WERI-Rb-1 (cell line): ENCODE results near the gene WIPI1.

Source experiments
- DNase-seq: peaks from one replicate; pipeline ENCODE4 v3.0.0-alpha.2; 2020
- H3K27ac ChIP-seq: fragments of 250-450 bp; sonication (Bioruptor Pico); 2 replicates; pipeline ENCODE4 v1.5.1; 2020; ENCODE audit warnings: mild to moderate bottlenecking, moderate library complexity
- H3K27me3 ChIP-seq: fragments of 250-450 bp; sonication (Bioruptor Pico); 2 replicates; pipeline ENCODE4 v1.5.1; 2021; ENCODE audit warnings: mild to moderate bottlenecking, low read depth, moderate library complexity; ENCODE audit not compliant: insufficient read depth, severe bottlenecking
- H3K36me3 ChIP-seq: fragments of 250-450 bp; sonication (Bioruptor Pico); 2 replicates; pipeline ENCODE4 v1.5.1; 2020; ENCODE audit warnings: mild to moderate bottlenecking, moderate library complexity
- H3K4me3 ChIP-seq: 2 replicates; pipeline ENCODE4 v1.5.1; 2011; ENCODE audit warnings: low read depth, mild to moderate bottlenecking, control low read depth, low read length
- H3K9me3 ChIP-seq: fragments of 250-450 bp; sonication (Bioruptor Pico); 2 replicates; pipeline ENCODE4 v1.5.1; 2021; ENCODE audit warnings: mild to moderate bottlenecking, moderate library complexity; ENCODE audit not compliant: severe bottlenecking
- CTCF ChIP-seq: IDR thresholded peaks from 2 replicates; pipeline ENCODE4 v1.5.1; 2011; ENCODE audit warnings: low read depth, mild to moderate bottlenecking, control low read depth, inconsistent platforms, low read length

The WIPI1 gene

DNA sequence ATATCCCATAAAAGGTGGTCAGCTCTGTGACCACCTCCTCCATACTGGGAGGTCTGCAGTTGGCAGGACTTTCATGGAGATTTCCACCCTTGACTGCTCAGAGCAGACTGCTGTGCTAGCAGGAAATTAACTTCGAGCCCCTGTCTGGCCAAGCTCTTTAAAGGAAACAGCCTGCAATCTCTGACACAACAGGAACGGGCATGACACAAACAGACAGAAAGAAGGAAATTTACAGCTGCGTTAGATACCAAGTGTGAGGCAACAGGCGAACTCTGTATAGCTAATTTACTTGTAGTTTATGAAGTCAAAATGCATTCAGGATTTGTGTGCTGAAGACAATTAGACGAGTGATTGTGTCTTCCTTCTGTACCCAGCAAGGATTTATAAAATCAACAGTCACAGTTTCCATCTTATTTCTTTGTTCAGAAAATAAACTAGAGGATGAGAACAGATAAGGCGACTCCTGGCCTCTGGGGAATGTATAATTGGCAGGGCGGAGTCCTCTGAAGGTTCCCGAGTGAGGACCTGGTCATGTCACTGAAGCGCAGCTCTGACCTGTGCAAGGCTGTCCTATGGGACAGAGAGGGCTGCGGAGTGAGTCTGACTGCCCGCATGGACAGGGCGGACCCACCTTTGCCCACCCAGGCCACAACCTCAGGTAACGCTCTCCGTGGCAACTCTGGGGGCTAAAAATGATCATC lies 16.1 kb downstream of the WIPI1 start:
- no peaks in the 10 kb centered on the region for H3K36me3 ChIP-seq
- H3K27me3 ChIP-seq, result no peaks in the 10 kb centered on the region
- no peak overlapping the region for H3K27ac ChIP-seq
- TF ChIP-seq CTCF, result no peak
- DNase-seq, result no peak
- no peak overlapping the region for H3K4me3 ChIP-seq
- no peaks in the 10 kb centered on the region for H3K9me3 ChIP-seq

GRCh38 chr17:68440526-68440925 lies 16.8 kb downstream of the WIPI1 start:
- TF ChIP-seq CTCF, result no peak
- no peak overlapping the region for H3K4me3 ChIP-seq
- H3K27ac ChIP-seq, result no peak overlapping the region

DNA sequence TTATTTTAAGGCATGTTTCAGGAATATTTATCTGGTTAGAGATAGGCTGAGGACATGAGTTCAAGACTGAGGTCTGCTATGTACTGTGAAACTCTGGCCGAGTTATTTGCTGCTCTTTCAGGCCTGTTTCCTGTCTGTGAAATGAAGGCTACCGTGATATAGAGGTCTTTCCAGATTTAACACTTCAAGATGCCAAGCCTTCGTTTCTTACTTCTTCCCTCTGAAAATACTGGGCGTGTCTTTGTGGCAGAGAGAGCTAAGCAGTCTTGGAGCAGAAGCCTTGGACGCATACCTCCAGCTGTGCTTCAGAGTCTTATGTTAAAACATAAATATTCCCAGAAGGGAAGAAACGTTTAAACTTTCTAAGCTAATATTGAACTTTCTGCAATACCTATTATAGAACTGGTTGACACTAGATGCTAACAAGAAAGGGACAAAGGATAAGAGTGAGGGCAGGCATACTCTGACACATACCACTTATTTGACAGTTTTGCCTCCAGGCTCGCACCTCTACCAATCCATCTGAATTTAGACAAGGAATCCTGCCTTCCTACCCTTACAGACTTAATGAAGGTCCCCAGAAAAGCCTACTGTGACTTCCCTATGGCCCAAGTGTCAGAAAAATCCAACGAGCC lies 17.5 kb downstream of the WIPI1 start:
- no peak for TF ChIP-seq CTCF
- Histone ChIP-seq H3K36me3 (no peaks in the 10 kb centered on the region), H3K27ac (no peak overlapping the region), H3K4me3 (no peak overlapping the region), H3K27me3 (no peaks in the 10 kb centered on the region), H3K9me3 (no peaks in the 10 kb centered on the region)
- no peak for DNase-seq

More at GRCh38 chr17:68440526-68440925, 16.8 kb downstream of the WIPI1 start:
- H3K36me3 ChIP-seq, result no peaks in the 10 kb centered on the region
- no peaks in the 10 kb centered on the region for H3K9me3 ChIP-seq
- DNase-seq, result no peak
- no peaks in the 10 kb centered on the region for H3K27me3 ChIP-seq

GRCh38 chr17:68437979-68438822 lies 19.1 kb downstream of the WIPI1 start:
- Histone ChIP-seq H3K4me3 (no peak overlapping the region), H3K9me3 (no peaks in the 10 kb centered on the region), H3K27me3 (no peaks in the 10 kb centered on the region), H3K36me3 (no peaks in the 10 kb centered on the region), H3K27ac (no peak overlapping the region)
- no peak for TF ChIP-seq CTCF
- no peak for DNase-seq

DNA sequence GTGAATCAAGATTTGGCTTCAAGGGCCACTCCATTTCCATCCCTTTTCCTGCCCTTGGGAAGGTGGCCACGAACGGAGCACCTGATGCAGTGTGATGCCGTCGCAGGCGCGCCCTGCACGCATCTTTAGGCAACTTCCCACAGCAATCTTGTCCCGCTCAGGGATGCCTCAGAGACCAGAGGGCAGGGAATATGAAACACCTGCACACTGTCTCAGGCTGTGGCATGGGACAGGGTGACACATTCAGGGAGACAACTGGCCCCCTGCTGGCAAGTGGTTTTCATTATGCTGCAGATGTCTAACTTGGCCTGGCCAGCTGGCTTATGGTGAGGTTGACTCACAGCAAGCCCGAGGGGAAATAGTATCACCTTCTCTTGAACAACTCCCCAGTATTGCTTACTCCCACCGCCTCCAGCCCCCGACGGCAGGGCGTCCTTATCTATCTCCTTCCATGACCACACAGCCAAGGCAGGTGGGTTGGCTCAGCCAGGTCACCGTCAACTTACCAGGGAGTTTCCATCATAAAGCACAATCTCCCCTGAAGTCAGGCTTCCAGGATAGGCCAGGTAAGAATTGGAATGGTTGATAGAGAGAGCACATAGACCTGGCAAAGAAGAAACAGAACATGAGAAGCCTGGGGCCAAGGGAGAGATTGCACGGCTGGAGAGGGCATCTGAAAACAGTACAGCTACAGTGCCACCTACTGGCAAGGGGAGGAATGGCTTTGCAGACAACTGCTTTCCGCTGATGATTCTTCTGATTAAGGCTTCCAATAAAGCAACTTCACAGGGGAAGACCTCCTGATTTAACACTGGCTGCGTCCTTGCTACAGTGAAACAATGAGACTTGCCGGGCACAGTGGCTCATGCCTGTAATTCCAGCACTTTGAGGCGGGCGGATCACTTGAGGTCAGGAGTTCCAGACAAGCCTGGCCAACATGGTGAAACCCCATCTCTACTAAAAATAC lies 21.1 kb downstream of the WIPI1 start:
- no peak overlapping the region for H3K4me3 ChIP-seq
- peak; percentile 100 for TF ChIP-seq CTCF
- no peaks in the 10 kb centered on the region for H3K9me3 ChIP-seq
- peak; percentile 87 for DNase-seq
- no peaks in the 10 kb centered on the region for H3K36me3 ChIP-seq
- H3K27me3 ChIP-seq, result no peaks in the 10 kb centered on the region
- H3K27ac ChIP-seq, result peak overlapping the region; percentile 50
